ENCODE data around the gene CCDC63. TPM values are rescaled to one million over a fixed set of nuclear protein-coding genes. Genes with fewer than 3 reads are reported as not detected.

The CCDC63 gene
- total RNA-seq, 1 experiment from 2014 or later = not detected

- TF ChIP-seq SIN3A (IDR thresholded peaks at IDR 0.05; ENCODE audit: borderline replicate concordance, insufficient read depth, low read depth, low read length) = no peak
- no peak for TF ChIP-seq CTCF (IDR thresholded peaks at IDR 0.05)
- TF ChIP-seq TCF7L2 (IDR thresholded peaks at IDR 0.05; ENCODE audit: low read depth, low read length) = no peak
- TF ChIP-seq POLR2AphosphoS5 (IDR thresholded peaks at IDR 0.05; ENCODE audit: low read depth, low read length) = no peak
- TF ChIP-seq REST (IDR thresholded peaks at IDR 0.05; ENCODE audit: insufficient read depth in 1 of 2, low read depth in 2 of 2, low read length in 1 of 2) = no peak
- H3K36me3 ChIP-seq (ENCODE audit: control insufficient read depth, insufficient read depth, low read length) = no peaks in the 10 kb centered on the region
- ATAC-seq (no peak), DNase-seq (ENCODE audit: low read depth, low spot score) (no peak)
- H3K4me1 ChIP-seq (ENCODE audit: control insufficient read depth, insufficient read depth, low read length) = no peaks in the 10 kb centered on the region; the same call in 1 of the 2 replicates
- POLR2A ChIA-PET = no interaction called here
- H3K27ac ChIP-seq (ENCODE audit: low read length) = no peak overlapping the region
- CTCF ChIA-PET = interaction anchor here (0.7 kb wide), 2 partner anchors 95 to 120 kb away, joined by 3 to 11 read pairs; no protein-coding TSS in a partner anchor
- no TSS peak for BruUV-seq (replicated peaks)
- H3K27me3 ChIP-seq (ENCODE audit: control insufficient read depth, insufficient read depth, low read length) = no peaks in the 10 kb centered on the region
- H3K4me3 ChIP-seq (ENCODE audit: low read depth in 2 of 2, low read length in 2 of 2) = no peak overlapping the region
- H3K9me3 ChIP-seq (ENCODE audit: control insufficient read depth, insufficient read depth, low read depth, low read length) = no peaks in the 10 kb centered on the region
- in situ Hi-C loops (cut with HindIII; ENCODE audit: low pct_unique_long_range_greater_than_20kb, low sequenced_read_pairs) (no loop called here), intact Hi-C loops (cut with micrococcal nuclease; ENCODE audit: unreplicated experiment) (no loop called here)
Measured at GRCh38 chr12:110824342-110824741, 22.4 kb upstream of the CCDC63 start.

GRCh38 chr12:110825530-110825929 is 21.3 kb upstream of the CCDC63 start:
- Histone ChIP-seq H3K4me1 (ENCODE audit: control insufficient read depth, insufficient read depth, low read length) (no peaks in the 10 kb centered on the region; the same call in 1 of the 2 replicates), H3K27me3 (ENCODE audit: control insufficient read depth, insufficient read depth, low read length) (no peaks in the 10 kb centered on the region), H3K27ac (ENCODE audit: low read length) (no peak overlapping the region), H3K36me3 (ENCODE audit: control insufficient read depth, insufficient read depth, low read length) (no peaks in the 10 kb centered on the region), H3K9me3 (ENCODE audit: control insufficient read depth, insufficient read depth, low read depth, low read length) (no peaks in the 10 kb centered on the region), H3K4me3 (ENCODE audit: low read depth in 2 of 2, low read length in 2 of 2) (no peak overlapping the region)
- in situ Hi-C loops (cut with HindIII; ENCODE audit: low pct_unique_long_range_greater_than_20kb, low sequenced_read_pairs) = no loop called here
- ChIA-PET CTCF (no interaction called here), POLR2A (no interaction called here)
- BruUV-seq (replicated peaks) = no TSS peak
- intact Hi-C loops (cut with micrococcal nuclease; ENCODE audit: unreplicated experiment) = loop anchor here (5.0 kb wide), 1 partner anchor 83 kb away; the partner anchor contains the start of gene PPP1CC
- ATAC-seq (no peak), DNase-seq (ENCODE audit: low read depth, low spot score) (no peak)
- no peak for TF ChIP-seq TCF7L2 (IDR thresholded peaks at IDR 0.05; ENCODE audit: low read depth, low read length)
- TF ChIP-seq SIN3A (IDR thresholded peaks at IDR 0.05; ENCODE audit: borderline replicate concordance, insufficient read depth, low read depth, low read length) = no peak
- no peak for TF ChIP-seq POLR2AphosphoS5 (IDR thresholded peaks at IDR 0.05; ENCODE audit: low read depth, low read length)
- no peak for TF ChIP-seq CTCF (IDR thresholded peaks at IDR 0.05)
- no peak for TF ChIP-seq REST (IDR thresholded peaks at IDR 0.05; ENCODE audit: insufficient read depth in 1 of 2, low read depth in 2 of 2, low read length in 1 of 2)

Measured in Panc1 (cell line).